WTC11 (cell line): ENCODE data around the gene PSMG4. TPM values are rescaled to one million over a fixed set of nuclear protein-coding genes. Genes with fewer than 3 reads are reported as not detected.
A peak's percentile ranks its signal among the peaks of the same experiment; 100 is the strongest.

Experiments used
- ATAC-seq: fragments of 200-7000 bp; cut with Tn5 transposase; 2 replicates; pipeline ENCODE4 v1.10.0; 2021; ENCODE audit warnings: mild to moderate bottlenecking, moderate library complexity
- CTCF ChIA-PET: fragments of 300-600 bp; sonication (Branson Sonifier 250); formaldehyde crosslinking; loops from one replicate; lab custom pipeline; 2021; ENCODE audit warnings: antibody characterized with exemption; lab: Charles Lee
- POLR2A ChIA-PET: fragments of 350-600 bp; sonication (Branson Sonifier 250); formaldehyde crosslinking; loops from one replicate; lab custom pipeline; 2021; ENCODE audit warnings: antibody characterized with exemption; lab: Charles Lee
- DNase-seq: peaks from one replicate; pipeline ENCODE4 v3.0.0; 2021; ENCODE audit warnings: low spot score
- H3K27ac Mint-ChIP-seq: 2 replicates; pipeline ENCODE4 v1.8.0; 2021; ENCODE audit warnings: mixed read lengths
- H3K27me3 Mint-ChIP-seq: 2 replicates; pipeline ENCODE4 v1.8.0; 2021; ENCODE audit warnings: low read depth, mild to moderate bottlenecking, moderate library complexity, mixed read lengths
- H3K36me3 Mint-ChIP-seq: 2 replicates; pipeline ENCODE4 v1.8.0; 2021; ENCODE audit warnings: mixed read lengths
- H3K4me1 Mint-ChIP-seq: 2 replicates; pipeline ENCODE4 v1.8.0; 2022; ENCODE audit warnings: mixed read lengths
- H3K4me3 Mint-ChIP-seq: 2 replicates; pipeline ENCODE4 v1.8.0; 2021; ENCODE audit warnings: mild to moderate bottlenecking, moderate library complexity, mixed read lengths
- H3K9me3 Mint-ChIP-seq: 2 replicates; pipeline ENCODE4 v1.8.0; 2021; ENCODE audit warnings: mixed read lengths
- AFF4 ChIP-seq: sonication (generic); formaldehyde crosslinking; IDR thresholded peaks from 2 replicates; pipeline ENCODE4 v1.8.1; 2023; ENCODE audit warnings: mild to moderate bottlenecking, missing genetic modification reagents, borderline replicate concordance
- ARID4B ChIP-seq: sonication (generic); formaldehyde crosslinking; IDR thresholded peaks from 2 replicates; pipeline ENCODE4 v1.8.0; 2023; ENCODE audit warnings: missing genetic modification reagents, mild to moderate bottlenecking, borderline replicate concordance
- ERG ChIP-seq: fragments of 250-450 bp; sonication (Bioruptor Pico); IDR thresholded peaks from 2 replicates; pipeline ENCODE4 v1.8.0; 2021; ENCODE audit warnings: mild to moderate bottlenecking
- FOXJ3 ChIP-seq: sonication (generic); formaldehyde crosslinking; IDR thresholded peaks from 2 replicates; pipeline ENCODE4 v1.9.0; 2021; ENCODE audit warnings: missing genetic modification reagents, mild to moderate bottlenecking, borderline replicate concordance
- GABPB1 ChIP-seq: sonication (generic); formaldehyde crosslinking; IDR thresholded peaks from 2 replicates; pipeline ENCODE4 v1.8.1; 2023; ENCODE audit warnings: mild to moderate bottlenecking, missing genetic modification reagents
- HMGXB4 ChIP-seq: sonication (generic); formaldehyde crosslinking; IDR thresholded peaks from 2 replicates; pipeline ENCODE4 v1.8.1; 2023; ENCODE audit warnings: mild to moderate bottlenecking, moderate library complexity, missing genetic modification reagents
- PRDM15 ChIP-seq: sonication (generic); formaldehyde crosslinking; IDR thresholded peaks from 2 replicates; pipeline ENCODE4 v1.8.0; 2022; ENCODE audit warnings: missing genetic modification reagents
- PRRX2 ChIP-seq: fragments of 250-450 bp; sonication (Bioruptor Pico); IDR thresholded peaks from 2 replicates; pipeline ENCODE4 v1.8.0; 2021; ENCODE audit warnings: mild to moderate bottlenecking
- RORB ChIP-seq: fragments of 250-450 bp; sonication (Bioruptor Pico); IDR thresholded peaks from 2 replicates; pipeline ENCODE4 v1.9.0; 2021; ENCODE audit warnings: mild to moderate bottlenecking
- TEAD4 ChIP-seq: sonication (generic); formaldehyde crosslinking; IDR thresholded peaks from 2 replicates; pipeline ENCODE4 v1.8.0; 2022; ENCODE audit warnings: mild to moderate bottlenecking, missing genetic modification reagents
- USF1 ChIP-seq: sonication (generic); formaldehyde crosslinking; IDR thresholded peaks from 2 replicates; pipeline ENCODE4 v1.8.0; 2022; ENCODE audit warnings: mild to moderate bottlenecking, missing genetic modification reagents
- ZNF121 ChIP-seq: sonication (generic); formaldehyde crosslinking; IDR thresholded peaks from 2 replicates; pipeline ENCODE4 v1.8.0; 2023; ENCODE audit warnings: missing genetic modification reagents
- ZNF532 ChIP-seq: fragments of 250-450 bp; sonication (Bioruptor Pico); IDR thresholded peaks from 2 replicates; pipeline ENCODE4 v1.9.0; 2021; ENCODE audit warnings: mild to moderate bottlenecking, borderline replicate concordance
- total RNA-seq: library from RNA; stranded (reverse); gene quantifications from 3 replicates; pipeline ENCODE4 v1.2.3, GENCODE V29; 2021

The PSMG4 gene
- total RNA-seq, 1 experiment from 2014 or later: 38.2 TPM

- TF ChIP-seq ARID4B (CRISPR knock-in tag) (peak; percentile 75; the same call in 1 of the 2 replicates), HMGXB4 (peak; percentile 50; the same call in 1 of the 2 replicates), GABPB1 (CRISPR knock-in tag) (no peak)
These were observed 29.1 kb upstream of the PSMG4 start (continued) for GRCh38 chr6:3229566-3230178.

- POLR2A ChIA-PET: interaction anchor here (0.9 to 3.1 kb wide), 4 partner anchors 22 to 72 kb away, joined by 4 to 24 read pairs (median 5); partner anchors contain the start of genes PSMG4 and TUBB2A
- peak overlapping the region; percentile 89 for H3K4me3 Mint-ChIP-seq
- no peak for TF ChIP-seq ZNF532 (CRISPR knock-in tag)
- no peak for TF ChIP-seq GABPB1 (CRISPR knock-in tag)
- TF ChIP-seq RORB (CRISPR knock-in tag): no peak
- TF ChIP-seq AFF4: no peak
- no peak for TF ChIP-seq PRRX2 (CRISPR knock-in tag)
- no peak for TF ChIP-seq ERG (CRISPR knock-in tag)
- TF ChIP-seq FOXJ3: no peak
- TF ChIP-seq USF1 (CRISPR knock-in tag): no peak
- no peak for TF ChIP-seq ZNF121 (CRISPR knock-in tag)
- no peak for TF ChIP-seq PRDM15
- no peak for TF ChIP-seq TEAD4
These were observed 28.4 kb upstream of the PSMG4 start for GRCh38 chr6:3230256-3230882.

More at GRCh38 chr6:3230256-3230882, 28.4 kb upstream of the PSMG4 start:
- H3K36me3 Mint-ChIP-seq: peaks cover 10% of the 10 kb centered on the region
- CTCF ChIA-PET: interaction anchor here (0.6 to 5.2 kb wide), 14 partner anchors 9 to 134 kb away, joined by 3 to 65 read pairs (median 6); partner anchors contain the start of genes PSMG4 and TUBB2A
- no peak overlapping the region for H3K27ac Mint-ChIP-seq
- peaks cover 50% of the 10 kb centered on the region for H3K4me1 Mint-ChIP-seq
- H3K27me3 Mint-ChIP-seq: peaks cover 23% of the 10 kb centered on the region
- ATAC-seq (no peak), DNase-seq (no peak)
- no peaks in the 10 kb centered on the region for H3K9me3 Mint-ChIP-seq
